ENCODE data around the gene LRP1.

DNA sequence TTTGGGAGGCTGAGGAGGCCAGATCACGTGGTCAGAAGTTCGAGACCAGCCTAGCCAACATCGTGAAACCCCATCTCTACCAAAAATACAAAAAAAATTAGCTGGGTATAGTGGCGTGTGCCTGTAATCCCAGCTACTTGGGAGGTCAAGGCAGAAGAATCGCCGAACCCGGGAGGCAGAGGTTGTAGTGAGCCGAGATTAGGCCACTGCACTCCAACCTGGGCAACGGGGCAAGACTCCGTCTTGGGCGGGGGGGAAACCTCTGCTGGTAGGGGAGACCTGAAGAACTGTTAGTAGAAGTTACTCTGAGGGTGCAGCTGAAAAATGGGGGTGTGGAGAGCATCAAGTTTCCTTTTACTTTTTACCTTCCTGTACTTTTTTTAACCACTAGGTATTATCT is 2.2 kb upstream of the LRP1 start:
- TF ChIP-seq, protein P1, sequence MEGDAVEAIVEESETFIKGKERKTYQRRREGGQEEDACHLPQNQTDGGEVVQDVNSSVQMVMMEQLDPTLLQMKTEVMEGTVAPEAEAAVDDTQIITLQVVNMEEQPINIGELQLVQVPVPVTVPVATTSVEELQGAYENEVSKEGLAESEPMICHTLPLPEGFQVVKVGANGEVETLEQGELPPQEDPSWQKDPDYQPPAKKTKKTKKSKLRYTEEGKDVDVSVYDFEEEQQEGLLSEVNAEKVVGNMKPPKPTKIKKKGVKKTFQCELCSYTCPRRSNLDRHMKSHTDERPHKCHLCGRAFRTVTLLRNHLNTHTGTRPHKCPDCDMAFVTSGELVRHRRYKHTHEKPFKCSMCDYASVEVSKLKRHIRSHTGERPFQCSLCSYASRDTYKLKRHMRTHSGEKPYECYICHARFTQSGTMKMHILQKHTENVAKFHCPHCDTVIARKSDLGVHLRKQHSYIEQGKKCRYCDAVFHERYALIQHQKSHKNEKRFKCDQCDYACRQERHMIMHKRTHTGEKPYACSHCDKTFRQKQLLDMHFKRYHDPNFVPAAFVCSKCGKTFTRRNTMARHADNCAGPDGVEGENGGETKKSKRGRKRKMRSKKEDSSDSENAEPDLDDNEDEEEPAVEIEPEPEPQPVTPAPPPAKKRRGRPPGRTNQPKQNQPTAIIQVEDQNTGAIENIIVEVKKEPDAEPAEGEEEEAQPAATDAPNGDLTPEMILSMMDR (optimal IDR thresholded peaks at IDR 0.05 in 1 of 3, IDR thresholded peaks at IDR 0.05 in 1 of 3, conservative IDR thresholded peaks at IDR 0.05 in 1 of 3; ENCODE audit: extremely low read depth in 1 of 3, insufficient read depth in 2 of 3, low read length in 3 of 3) = no peak
- TF ChIP-seq EZH2 (IDR thresholded peaks at IDR 0.05; ENCODE audit: low read length) = no peak
